Duodenal mucosa (tissue), 2 donors: Measurements from ENCODE around the gene SBNO2.
A peak's percentile ranks its signal among the peaks of the same experiment; 100 is the strongest.

Experiments used
- H3K27ac ChIP-seq: one replicate; pipeline ENCODE4 v1.7.0; 2013; ENCODE audit warnings: low read depth, low read length
- H3K27me3 ChIP-seq, 2 donors: one replicate each; pipeline ENCODE4 v1.7.0; 2013; ENCODE audit warnings: low read length in 2 of 2, control low read depth in 1 of 2; ENCODE audit not compliant: insufficient read depth in 2 of 2, control insufficient read depth in 1 of 2
- H3K36me3 ChIP-seq, 2 donors: one replicate each; pipeline ENCODE4 v1.7.0; 2013; ENCODE audit warnings: low read length in 2 of 2, control low read depth in 1 of 2; ENCODE audit not compliant: insufficient read depth in 2 of 2, control insufficient read depth in 1 of 2
- H3K4me1 ChIP-seq, 2 donors: one replicate each; pipeline ENCODE4 v1.7.0; 2013; ENCODE audit warnings: low read length in 2 of 2, control low read depth in 1 of 2; ENCODE audit not compliant: insufficient read depth in 2 of 2, control insufficient read depth in 1 of 2
- H3K4me3 ChIP-seq, 2 donors: one replicate each; pipeline ENCODE4 v1.7.0; 2013; ENCODE audit warnings: low read length in 2 of 2, low read depth in 1 of 2
- H3K9ac ChIP-seq, 2 donors: one replicate each; pipeline ENCODE4 v1.7.0; 2013; ENCODE audit warnings: low read length in 2 of 2, low read depth in 1 of 2
- H3K9me3 ChIP-seq, 2 donors: one replicate each; pipeline ENCODE4 v1.7.0; 2013; ENCODE audit warnings: low read length in 2 of 2, control low read depth in 1 of 2; ENCODE audit not compliant: control insufficient read depth in 1 of 2

Gene SBNO2

DNA sequence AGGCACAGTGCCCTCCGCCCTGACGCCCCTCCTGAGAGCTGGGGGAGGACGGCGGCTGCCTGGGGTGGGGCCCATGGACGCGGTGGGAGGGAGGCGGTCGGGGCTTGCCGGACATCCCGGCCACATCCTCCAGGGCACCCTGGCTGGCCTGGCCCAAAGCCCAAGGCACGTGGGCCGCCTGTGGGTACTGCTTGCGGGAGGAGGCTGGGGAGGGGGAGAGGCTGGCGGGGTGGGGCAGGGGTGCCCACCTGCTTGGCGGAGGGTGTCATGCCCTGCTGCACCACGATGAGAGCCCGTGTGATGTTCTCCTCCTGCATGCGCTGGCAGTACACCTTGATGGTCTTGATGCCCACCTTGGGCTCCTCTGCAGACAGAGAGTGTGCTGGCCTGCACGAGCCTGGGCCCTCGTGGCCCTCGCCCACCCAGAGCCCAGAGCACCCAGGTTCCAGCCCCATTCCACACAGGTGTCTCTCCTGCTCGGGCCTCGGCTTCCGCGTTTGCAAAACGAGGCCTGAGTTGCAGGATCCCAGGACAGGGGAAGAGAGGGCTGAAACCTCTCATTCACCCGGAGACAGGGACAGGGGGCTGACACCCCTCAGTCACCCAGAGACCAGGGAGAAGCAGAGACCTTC lies 82.4 kb downstream of the SBNO2 start:
- Histone ChIP-seq H3K9me3 (no peaks in the 10 kb centered on the region), H3K36me3 (peaks cover 8 to 39% of the 10 kb centered on the region in 2 donors), H3K4me1 (peaks cover 13 to 33% of the 10 kb centered on the region in 2 donors), H3K27me3 (no peaks in the 10 kb centered on the region), H3K9ac (no peak overlapping the region), H3K27ac (no peak overlapping the region), H3K4me3 (no peak overlapping the region)

DNA sequence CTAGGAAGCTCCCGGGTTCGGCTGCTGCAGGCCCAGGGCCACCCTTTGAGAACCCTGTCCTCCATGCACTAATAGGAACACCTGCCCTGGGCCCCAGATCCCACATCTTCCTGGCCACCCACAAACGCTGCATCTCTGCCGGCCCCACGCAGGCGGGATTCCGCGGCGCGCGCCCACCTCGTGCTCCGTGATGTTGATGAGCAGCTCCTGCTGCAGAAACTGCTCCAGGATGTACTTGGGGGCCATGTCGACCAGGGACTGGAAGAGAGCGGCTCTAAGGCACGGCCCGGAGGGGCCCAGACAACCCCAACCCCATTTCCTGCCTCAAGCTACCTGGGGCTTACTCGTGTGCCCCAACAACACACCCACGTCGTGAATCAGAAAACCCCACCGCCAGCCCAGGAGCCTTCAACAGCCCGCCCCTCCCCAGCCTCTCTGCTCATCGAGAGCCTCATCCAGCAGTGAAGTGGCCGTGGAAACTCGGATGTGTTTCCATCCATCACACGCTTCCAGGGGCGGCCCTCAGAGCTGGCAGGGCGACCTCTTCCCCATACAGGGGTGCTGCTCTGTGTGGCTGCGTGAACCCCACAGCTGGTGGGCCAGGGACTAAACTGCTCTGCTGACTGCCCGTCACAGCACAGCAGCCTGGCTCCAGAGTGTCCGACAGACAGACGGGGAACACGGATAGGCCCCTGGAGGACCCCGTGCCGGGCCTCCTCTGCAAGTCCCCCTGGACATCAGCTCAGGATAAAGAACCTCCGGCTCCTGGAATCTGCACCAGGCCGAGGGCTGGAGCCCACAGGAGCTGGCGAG lies 83.1 kb downstream of the SBNO2 start:
- Histone ChIP-seq H3K9me3 (no peaks in the 10 kb centered on the region), H3K4me3 (no peak overlapping the region), H3K4me1 (peaks cover 13 to 32% of the 10 kb centered on the region in 2 donors), H3K36me3 (peaks cover 8 to 45% of the 10 kb centered on the region in 2 donors), H3K9ac (no peak overlapping the region), H3K27ac (no peak overlapping the region), H3K27me3 (no peaks in the 10 kb centered on the region)

GRCh38 chr19:1089891-1090290 lies 84.2 kb downstream of the SBNO2 start:
- no peak overlapping the region for H3K4me3 ChIP-seq
- H3K36me3 ChIP-seq = peaks cover 8 to 54% of the 10 kb centered on the region in 2 donors
- H3K27me3 ChIP-seq = no peaks in the 10 kb centered on the region
- H3K9me3 ChIP-seq = no peaks in the 10 kb centered on the region
- no peak overlapping the region for H3K27ac ChIP-seq
- H3K9ac ChIP-seq = no peak overlapping the region
- peaks cover 13 to 27% of the 10 kb centered on the region in 2 donors for H3K4me1 ChIP-seq

DNA sequence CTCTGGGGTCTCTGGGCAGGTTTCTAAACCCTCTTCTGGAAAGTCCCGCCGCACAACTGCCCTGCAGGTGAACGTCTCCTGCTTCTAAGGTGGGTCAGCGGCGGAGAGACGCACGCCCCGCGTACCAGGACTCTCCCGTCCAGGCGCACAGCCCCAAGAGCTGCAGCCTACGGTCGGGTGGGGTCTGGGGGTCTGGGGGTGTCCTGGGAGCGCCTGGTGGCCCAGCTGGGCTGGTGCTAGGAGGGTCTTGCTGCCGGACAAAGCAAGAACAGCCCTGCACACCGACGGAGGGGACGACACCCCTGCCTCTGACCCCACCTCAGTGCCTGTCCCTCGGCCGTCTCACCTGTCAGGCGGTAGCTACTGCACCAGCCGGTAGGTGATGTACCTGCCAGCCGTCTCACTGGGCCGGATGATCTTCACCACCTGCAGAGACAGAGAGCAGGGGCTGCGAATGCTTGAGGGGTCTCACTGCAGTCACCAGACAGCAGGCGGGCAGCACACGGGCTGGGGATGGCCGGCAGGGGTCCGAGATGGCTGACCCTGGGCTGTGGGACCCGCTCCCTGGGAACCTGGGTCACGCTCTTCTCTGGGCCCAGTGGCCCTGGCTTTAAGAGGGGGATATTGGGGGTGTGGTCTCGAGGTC lies 84.8 kb downstream of the SBNO2 start:
- H3K36me3 ChIP-seq = peaks cover 8 to 59% of the 10 kb centered on the region in 2 donors
- peaks cover 11 to 26% of the 10 kb centered on the region in 2 donors for H3K4me1 ChIP-seq
- H3K27ac ChIP-seq = no peak overlapping the region
- H3K9me3 ChIP-seq = no peaks in the 10 kb centered on the region
- H3K27me3 ChIP-seq = no peaks in the 10 kb centered on the region
- H3K4me3 ChIP-seq = no peak overlapping the region
- H3K9ac ChIP-seq = no peak overlapping the region

DNA sequence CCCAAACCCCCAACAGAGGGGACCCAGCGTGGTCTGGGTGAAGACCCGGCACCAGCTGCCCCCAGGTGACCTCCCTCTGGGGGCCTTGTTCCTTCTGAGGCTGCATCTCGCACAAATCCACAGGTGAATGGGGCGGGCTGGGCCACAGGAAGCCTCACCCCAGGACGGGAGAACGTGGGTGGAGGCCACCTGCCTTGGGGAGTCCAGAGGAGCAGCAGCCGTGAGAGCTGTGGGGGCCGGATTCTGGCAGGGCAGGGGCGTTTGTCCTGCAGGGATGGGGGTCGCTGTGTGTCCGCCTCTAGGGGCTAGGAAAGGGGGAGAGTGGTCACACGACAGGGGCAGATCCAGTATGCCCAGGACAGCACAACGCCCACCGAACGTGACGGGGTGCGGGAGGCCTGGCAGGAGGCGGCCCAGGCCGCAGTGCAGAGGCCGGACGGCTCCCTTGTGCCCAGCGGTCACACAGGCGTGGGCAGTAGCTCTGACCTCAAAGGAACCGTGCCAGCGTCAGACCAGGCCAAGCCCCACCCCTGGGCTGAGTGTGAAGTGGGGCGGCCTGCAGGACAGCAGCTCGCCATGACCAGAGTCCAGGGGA lies 85.6 kb downstream of the SBNO2 start:
- Histone ChIP-seq H3K4me1 (peaks cover 4 to 22% of the 10 kb centered on the region in 2 donors), H3K9me3 (no peaks in the 10 kb centered on the region), H3K36me3 (peaks cover 8 to 62% of the 10 kb centered on the region in 2 donors), H3K4me3 (no peak overlapping the region), H3K27ac (no peak overlapping the region), H3K27me3 (no peaks in the 10 kb centered on the region), H3K9ac (no peak overlapping the region)

GRCh38 chr19:1087813-1088415 lies 86.2 kb downstream of the SBNO2 start:
- H3K4me1 ChIP-seq = peaks cover 0 to 23% of the 10 kb centered on the region in 2 donors
- peaks cover 8 to 62% of the 10 kb centered on the region in 2 donors for H3K36me3 ChIP-seq

GRCh38 chr19:1086613-1087012 lies 87.5 kb downstream of the SBNO2 start:
- Histone ChIP-seq H3K4me3 (no peak overlapping the region), H3K4me1 (peaks cover 0 to 32% of the 10 kb centered on the region in 2 donors), H3K9ac (no peak overlapping the region), H3K27me3 (no peaks in the 10 kb centered on the region), H3K9me3 (no peaks in the 10 kb centered on the region), H3K36me3 (peaks cover 4 to 55% of the 10 kb centered on the region in 2 donors), H3K27ac (no peak overlapping the region)

More at GRCh38 chr19:1087813-1088415, 86.2 kb downstream of the SBNO2 start:
- H3K9me3 ChIP-seq = no peaks in the 10 kb centered on the region
- no peak overlapping the region for H3K9ac ChIP-seq
- H3K27me3 ChIP-seq = no peaks in the 10 kb centered on the region
- H3K27ac ChIP-seq = peak overlapping the region; percentile 58
- H3K4me3 ChIP-seq = no peak overlapping the region

GRCh38 chr19:1085676-1086442 lies 88.2 kb downstream of the SBNO2 start:
- H3K36me3 ChIP-seq = peaks cover 3 to 48% of the 10 kb centered on the region in 2 donors
- no peak overlapping the region for H3K27ac ChIP-seq
- no peak overlapping the region for H3K9ac ChIP-seq
- H3K4me1 ChIP-seq = peaks cover 0 to 34% of the 10 kb centered on the region in 2 donors
- no peak overlapping the region for H3K4me3 ChIP-seq
- no peaks in the 10 kb centered on the region for H3K27me3 ChIP-seq
- no peaks in the 10 kb centered on the region for H3K9me3 ChIP-seq

GRCh38 chr19:1085053-1085658 lies 88.9 kb downstream of the SBNO2 start:
- no peak overlapping the region for H3K27ac ChIP-seq
- H3K4me1 ChIP-seq = peaks cover 0 to 34% of the 10 kb centered on the region in 2 donors
- H3K9ac ChIP-seq = no peak overlapping the region
- no peaks in the 10 kb centered on the region for H3K27me3 ChIP-seq
- no peaks in the 10 kb centered on the region for H3K9me3 ChIP-seq
- no peak overlapping the region for H3K4me3 ChIP-seq
- peaks cover 3 to 52% of the 10 kb centered on the region in 2 donors for H3K36me3 ChIP-seq
